C1 segment of cervical spinal cord (tissue), 14 donors: Measurements from ENCODE around the gene CCZ1B.
A peak's percentile ranks its signal among the peaks of the same experiment; 100 is the strongest.
"Not testable (repeated sequence)": the region's sequence is repeated elsewhere in the genome, so short reads cannot be mapped to it uniquely, and the experiment has no call there.

Experiments
- DNase-seq, 14 donors: peaks; one replicate each; lab custom pipeline; 2025; lab: John Stamatoyannopoulos, UW

The CCZ1B gene

DNA sequence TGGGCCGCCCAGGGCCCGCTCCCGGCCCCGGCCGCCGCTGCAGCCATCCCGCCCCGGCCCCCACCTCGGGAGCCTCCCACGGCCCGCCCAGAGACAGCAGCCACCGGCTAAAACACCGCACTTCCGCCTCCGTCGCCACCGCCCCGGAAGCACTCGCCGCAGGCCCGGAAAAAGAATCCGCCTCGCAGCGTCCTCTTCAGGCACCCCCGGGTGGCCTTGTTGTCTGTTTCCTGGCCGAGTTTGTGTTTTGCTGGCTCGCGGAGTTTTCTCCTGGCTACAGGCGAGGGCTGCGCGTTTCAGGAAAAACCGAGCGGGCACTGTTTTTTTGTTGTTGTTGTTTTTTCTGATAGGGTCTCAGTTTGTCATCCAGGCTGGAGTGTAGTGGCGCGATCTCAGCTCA is at the start of gene CCZ1B:
CCZ1B (minus strand) TSS at position 125 of the 400 bp plus-strand sequence; CDS start at position 47, 78 bp downstream.
- DNase-seq: peak; percentile 11 to 88 (median 62)

DNA sequence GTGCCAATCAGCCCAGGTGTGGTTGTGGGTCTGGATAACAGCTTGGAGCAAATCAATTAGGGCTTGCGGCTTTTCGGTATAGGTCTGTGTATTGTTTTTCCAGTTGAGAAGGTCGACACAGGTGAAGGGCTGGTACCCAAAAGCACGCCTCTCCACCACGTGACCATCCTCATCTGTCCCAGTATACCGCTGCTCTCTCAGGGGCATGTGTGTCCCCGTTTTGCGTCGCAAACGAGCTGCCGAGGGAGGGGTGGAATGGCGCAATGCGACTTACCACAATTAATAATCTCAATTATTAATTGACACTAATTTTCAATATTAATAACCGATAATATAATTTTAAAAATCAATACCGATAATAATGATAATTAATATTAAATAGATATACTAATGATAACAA is 48.9 kb upstream of the CCZ1B start:
- not testable (repeated sequence) for DNase-seq

GRCh38 chr7:6872246-6872945 is 46.3 kb upstream of the CCZ1B start:
- not testable (repeated sequence) for DNase-seq

DNA sequence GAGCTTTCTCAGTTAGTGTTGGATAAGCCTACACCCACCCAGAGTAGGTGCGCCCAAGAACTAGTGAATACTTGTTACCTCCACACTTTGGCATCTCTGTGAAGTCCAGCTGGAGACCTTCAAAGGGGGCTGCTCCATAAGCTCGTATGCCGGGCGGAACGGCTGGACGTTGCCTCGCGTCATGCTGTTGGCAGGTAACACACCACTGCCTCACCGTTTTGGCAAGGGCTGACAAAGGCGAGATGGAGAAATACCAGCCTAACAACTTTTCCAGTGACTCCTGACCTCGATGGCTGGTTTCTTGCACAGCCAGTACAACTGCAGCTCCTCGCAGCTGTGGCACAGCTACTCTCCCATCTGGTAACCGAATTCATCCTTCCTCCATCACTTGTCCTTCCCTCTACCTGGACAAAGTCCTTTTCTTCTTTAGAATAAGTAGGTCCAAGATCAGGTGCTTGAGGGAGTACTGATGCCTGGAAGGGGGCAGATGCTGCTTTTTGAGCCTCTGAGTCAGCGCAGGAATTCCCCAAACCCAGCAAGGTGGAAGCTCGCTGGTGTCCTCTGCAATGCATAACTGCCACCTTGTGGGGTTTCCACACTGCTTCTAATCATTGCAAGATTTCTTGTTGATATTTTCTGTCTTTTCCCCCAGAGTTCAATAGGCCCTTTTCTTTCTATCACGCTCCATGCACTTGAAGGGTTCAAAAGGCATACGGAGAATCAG is 45.5 kb upstream of the CCZ1B start:
- DNase-seq: not testable (repeated sequence)

- DNase-seq: not testable (repeated sequence)
These were observed 38.7 kb upstream of the CCZ1B start for GRCh38 chr7:6864751-6865150.

- not testable (repeated sequence) for DNase-seq
These were observed 38.1 kb upstream of the CCZ1B start for GRCh38 chr7:6864188-6864587.

DNA sequence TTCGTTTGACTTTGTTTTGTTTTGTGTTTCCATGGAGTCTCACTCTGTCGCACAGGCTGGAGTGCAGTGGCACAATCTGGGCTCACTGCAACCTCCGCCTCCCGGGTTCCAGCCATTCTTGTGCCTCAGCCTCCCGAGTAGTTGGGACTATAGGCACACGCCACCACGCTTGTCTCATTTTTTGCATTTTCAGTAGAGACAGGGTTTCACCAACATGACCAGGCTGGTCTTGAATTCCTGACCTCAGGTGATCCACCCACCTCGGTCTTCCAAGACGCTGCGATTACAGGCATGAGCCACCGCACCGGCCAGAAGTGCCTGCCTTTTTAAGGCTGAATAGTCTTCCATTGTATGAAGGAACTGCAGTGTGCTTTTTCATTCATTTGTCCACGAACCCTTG is 36.8 kb upstream of the CCZ1B start:
- DNase-seq: not testable (repeated sequence)

DNA sequence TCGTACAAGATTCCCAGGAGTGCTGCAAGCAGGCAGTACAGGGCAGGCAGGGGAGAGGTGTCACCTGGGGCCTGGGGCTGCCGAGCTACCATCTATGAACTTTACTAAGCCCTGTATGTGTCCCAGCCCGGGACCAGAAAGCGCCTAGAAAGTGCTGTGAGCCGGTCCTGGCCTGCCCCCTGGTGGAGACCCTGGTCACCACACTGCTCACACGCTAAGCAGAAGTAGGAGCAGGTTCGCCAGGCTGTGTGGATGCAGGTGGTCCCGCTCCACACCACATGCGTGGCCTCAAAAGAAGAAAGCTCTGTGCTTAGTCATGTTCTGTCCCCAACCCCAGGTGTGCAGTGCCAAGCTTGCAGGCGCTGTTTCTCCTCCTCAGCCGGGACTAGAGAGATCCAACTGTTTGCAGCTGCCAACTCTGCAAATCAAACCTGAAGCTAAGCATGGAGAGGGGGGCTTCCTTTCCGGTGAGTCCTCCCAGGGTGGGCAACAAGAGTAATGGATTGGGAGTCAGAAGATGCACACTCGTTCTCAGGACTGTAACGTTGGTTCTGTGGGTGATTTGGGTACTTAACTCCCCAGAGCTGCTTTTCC is 31.7 kb upstream of the CCZ1B start:
- DNase-seq: peak in 8 of 14 donors; percentile 0 to 34 (median 3)

- DNase-seq: not testable (repeated sequence)
These were observed 29.6 kb upstream of the CCZ1B start for GRCh38 chr7:6855563-6856131.

- peak in 1 of 14 donors; percentile 6 for DNase-seq
These were observed 28.9 kb upstream of the CCZ1B start for GRCh38 chr7:6854747-6855562.

- not testable (repeated sequence) for DNase-seq
These were observed 27.6 kb upstream of the CCZ1B start for GRCh38 chr7:6853681-6854080.

- DNase-seq: not testable (repeated sequence)
These were observed 23.1 kb upstream of the CCZ1B start for GRCh38 chr7:6849127-6849526.

DNA sequence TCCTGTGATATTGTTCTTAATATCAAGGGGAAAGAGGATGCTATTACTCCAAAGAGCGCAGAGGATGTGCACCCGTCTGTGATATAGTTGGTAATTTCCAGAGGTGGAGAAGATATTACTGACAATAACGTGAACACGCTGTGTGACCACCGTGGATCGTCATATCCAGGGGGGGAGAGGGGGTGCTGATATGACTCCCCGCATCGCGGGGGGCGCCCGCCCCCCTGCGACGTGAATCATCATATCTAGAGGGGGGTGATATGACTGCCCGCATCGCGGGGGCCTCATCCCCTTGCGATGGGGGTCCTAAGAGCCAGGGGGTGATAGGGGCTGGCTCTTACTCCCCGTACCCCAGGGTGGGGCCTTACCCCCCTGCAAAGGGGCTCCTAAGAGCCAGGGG is 21.7 kb upstream of the CCZ1B start:
- not testable (repeated sequence) for DNase-seq

DNA sequence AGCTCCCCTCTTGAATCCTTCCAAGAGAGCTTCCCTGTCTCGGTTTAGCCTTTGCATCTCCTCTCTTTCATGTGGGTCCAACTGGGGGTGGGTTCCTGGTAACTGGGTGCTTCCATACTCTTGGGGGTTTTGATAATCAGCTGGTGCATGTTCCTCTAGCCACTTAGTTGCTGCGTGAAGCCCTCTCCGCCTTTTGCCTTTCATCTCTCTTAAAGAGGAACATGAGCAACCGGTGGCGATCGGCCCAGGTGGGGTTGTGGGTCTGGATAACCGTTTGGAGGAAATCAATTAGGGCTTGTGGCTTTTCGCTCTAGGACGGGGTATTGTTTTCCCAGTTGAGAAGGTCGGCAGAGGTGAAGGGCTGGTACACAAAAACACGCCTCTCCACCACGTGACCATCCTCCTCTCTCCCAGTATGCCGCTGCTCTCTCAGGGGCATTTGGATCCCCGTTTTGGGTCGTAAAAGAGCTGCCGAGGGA is 19.9 kb upstream of the CCZ1B start:
- not testable (repeated sequence) for DNase-seq

- DNase-seq: not testable (repeated sequence)
These were observed 17.6 kb upstream of the CCZ1B start for GRCh38 chr7:6843654-6844053.

GRCh38 chr7:6843092-6843491 is 17.0 kb upstream of the CCZ1B start:
- DNase-seq: not testable (repeated sequence)

GRCh38 chr7:6842278-6842921 is 16.3 kb upstream of the CCZ1B start:
- not testable (repeated sequence) for DNase-seq

GRCh38 chr7:6837081-6837480 is 11.0 kb upstream of the CCZ1B start:
- DNase-seq: not testable (repeated sequence)

DNA sequence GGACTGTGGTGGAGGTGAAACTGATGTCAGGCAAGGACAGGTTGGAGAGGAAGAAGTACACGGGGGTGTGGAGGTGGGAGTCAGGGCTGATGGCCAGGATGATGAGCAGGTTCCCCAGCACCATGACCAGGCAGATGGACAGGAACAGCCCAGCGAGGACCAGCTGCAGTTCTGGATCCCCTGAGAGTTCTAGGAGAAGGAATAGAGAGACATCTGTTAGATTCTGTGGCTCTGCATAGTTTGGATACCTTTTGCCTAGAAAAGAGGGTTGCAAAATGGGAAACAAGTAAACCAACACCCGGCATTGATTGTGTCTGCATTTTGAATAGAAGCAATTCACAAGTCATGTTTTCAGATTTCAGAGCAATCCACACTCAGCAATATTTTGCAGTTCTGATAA is 9.4 kb upstream of the CCZ1B start:
- not testable (repeated sequence) for DNase-seq

DNA sequence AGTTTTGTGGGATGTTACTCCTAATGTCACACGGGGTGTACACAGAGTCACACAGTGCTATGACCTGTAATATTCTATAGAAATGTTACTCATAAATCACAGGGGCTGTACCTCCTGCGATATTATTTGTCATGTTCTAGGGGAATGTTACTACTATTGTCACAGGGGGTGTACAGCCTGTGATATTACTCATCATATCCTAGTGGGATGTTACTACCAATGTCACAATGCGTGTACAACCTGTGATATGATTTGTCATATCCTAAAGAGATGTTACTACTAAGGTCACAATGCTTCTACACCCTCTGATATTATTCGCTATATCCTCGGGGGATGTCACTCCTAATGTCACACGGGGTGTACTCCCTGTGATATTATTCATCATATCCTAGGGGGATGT is 7.6 kb upstream of the CCZ1B start:
- DNase-seq: no peak
